GM23338 (cell line): Measurements from ENCODE around the gene KIAA0753. TPM values are rescaled to one million over a fixed set of nuclear protein-coding genes. Genes with fewer than 3 reads are reported as not detected.

Experiments used
- ATAC-seq: fragments of 200-7000 bp; cut with Tn5 transposase; 3 replicates; pipeline ENCODE4 v1.9.1; 2020
- DNase-seq: peaks from one replicate; pipeline ENCODE4 v3.0.0-alpha.2; 2015; ENCODE audit warnings: low spot score
- H2AFZ ChIP-seq: fragments of 200-600 bp; sonication (generic); 2 replicates; pipeline ENCODE4 v1.8.0; 2016; ENCODE audit warnings: antibody characterized with exemption, mild to moderate bottlenecking, moderate library complexity
- H3F3A ChIP-seq: fragments of 200-600 bp; sonication (generic); replicated peaks from 2 replicates; pipeline ENCODE4 v1.8.0; 2017; ENCODE audit warnings: antibody characterized with exemption, mixed run types, low read depth
- H3K27ac ChIP-seq: fragments of 200-600 bp; sonication (generic); 2 replicates; pipeline ENCODE4 v1.6.1; 2016; ENCODE audit warnings: low read depth
- H3K27me3 ChIP-seq: fragments of 200-600 bp; sonication (generic); 2 replicates; pipeline ENCODE4 v1.8.0; 2016; ENCODE audit warnings: mild to moderate bottlenecking, mixed run types, moderate library complexity; ENCODE audit not compliant: insufficient read depth
- H3K36me3 ChIP-seq: fragments of 200-600 bp; sonication (generic); 2 replicates; pipeline ENCODE4 v1.8.0; 2016; ENCODE audit warnings: mild to moderate bottlenecking; ENCODE audit not compliant: insufficient read depth
- H3K4me1 ChIP-seq: fragments of 200-600 bp; sonication (generic); 2 replicates; pipeline ENCODE4 v1.8.0; 2016; ENCODE audit warnings: mild to moderate bottlenecking, moderate library complexity; ENCODE audit not compliant: insufficient read depth
- H3K4me2 ChIP-seq: fragments of 200-600 bp; sonication (generic); 2 replicates; pipeline ENCODE4 v1.7.1; 2017; ENCODE audit warnings: mixed run types
- H3K4me3 ChIP-seq: fragments of 200-600 bp; sonication (generic); 2 replicates; pipeline ENCODE4 v1.6.1; 2016; ENCODE audit warnings: mixed run types
- H3K79me2 ChIP-seq: fragments of 200-600 bp; sonication (generic); replicated peaks from 2 replicates; pipeline ENCODE4 v1.8.0; 2017; ENCODE audit warnings: mild to moderate bottlenecking; ENCODE audit not compliant: insufficient read depth
- H3K9me2 ChIP-seq: fragments of 200-600 bp; sonication (generic); 2 replicates; pipeline ENCODE4 v1.8.0; 2017; ENCODE audit not compliant: insufficient read depth
- H4K20me1 ChIP-seq: fragments of 200-600 bp; sonication (generic); replicated peaks from 2 replicates; pipeline ENCODE4 v1.8.0; 2017; ENCODE audit warnings: mild to moderate bottlenecking; ENCODE audit not compliant: insufficient read depth
- H3K27ac Mint-ChIP-seq: 2 replicates; pipeline ENCODE4 v1.8.0; 2020; ENCODE audit warnings: inconsistent platforms, mild to moderate bottlenecking, moderate library complexity, mixed read lengths
- H3K27me3 Mint-ChIP-seq: 3 replicates; pipeline ENCODE4 v1.8.0; 2022; ENCODE audit warnings: low read depth, mild to moderate bottlenecking, moderate library complexity, mixed read lengths, inconsistent platforms; ENCODE audit not compliant: insufficient read depth, poor library complexity
- H3K36me3 Mint-ChIP-seq: 3 replicates; pipeline ENCODE4 v1.8.0; 2021; ENCODE audit warnings: low read depth, mild to moderate bottlenecking, inconsistent platforms, moderate library complexity, mixed read lengths
- H3K4me1 Mint-ChIP-seq: 3 replicates; pipeline ENCODE4 v1.8.0; 2020; ENCODE audit warnings: mild to moderate bottlenecking, inconsistent platforms, mixed read lengths
- H3K4me3 Mint-ChIP-seq: 3 replicates; pipeline ENCODE4 v1.8.0; 2021; ENCODE audit warnings: moderate library complexity, mild to moderate bottlenecking, inconsistent platforms, mixed read lengths
- H3K9me3 Mint-ChIP-seq: 3 replicates; pipeline ENCODE4 v1.8.0; 2020; ENCODE audit warnings: moderate library complexity, mild to moderate bottlenecking, inconsistent platforms, mixed read lengths
- CREB1 ChIP-seq: fragments of 250-450 bp; sonication (Bioruptor Pico); IDR thresholded peaks from 2 replicates; pipeline ENCODE4 v1.5.0; 2020; ENCODE audit warnings: low read depth, mild to moderate bottlenecking, moderate library complexity
- CTCF ChIP-seq, 2 experiments: fragments of 200-600 bp in 1 of 2; sonication (generic) in 1 of 2; conservative IDR thresholded peaks; 2 replicates each; pipeline versions ENCODE4 v1.5.1 to v1.6.1; 2016 to 2017; ENCODE audit warnings: antibody characterized with exemption in 2 of 2, low read depth in 2 of 2, mild to moderate bottlenecking in 2 of 2, moderate library complexity in 1 of 2
- EZH2 ChIP-seq: fragments of 200-600 bp; sonication (generic); IDR thresholded peaks from one replicate; pipeline ENCODE4 v1.8.0; 2017; ENCODE audit warnings: antibody characterized with exemption, mild to moderate bottlenecking, low read depth; ENCODE audit not compliant: unreplicated experiment
- EZH2phosphoT487 ChIP-seq: fragments of 200-600 bp; sonication (generic); IDR thresholded peaks from one replicate; pipeline ENCODE4 v1.8.1; 2018; ENCODE audit warnings: antibody characterized with exemption; ENCODE audit not compliant: unreplicated experiment
- JUNB ChIP-seq: IDR thresholded peaks from one replicate; pipeline ENCODE4 v1.6.1; 2016; ENCODE audit warnings: antibody characterized with exemption; ENCODE audit not compliant: unreplicated experiment
- NANOG ChIP-seq: IDR thresholded peaks from 2 replicates; pipeline ENCODE4 v1.6.1; 2016; ENCODE audit warnings: antibody characterized with exemption, borderline replicate concordance
- POLR2AphosphoS5 ChIP-seq: IDR thresholded peaks from 2 replicates; pipeline ENCODE4 v1.6.1; 2016; ENCODE audit warnings: antibody characterized with exemption, low read depth
- STAT1 ChIP-seq: IDR thresholded peaks from one replicate; pipeline ENCODE4 v1.6.1; 2016; ENCODE audit warnings: antibody characterized with exemption; ENCODE audit not compliant: unreplicated experiment
- ZNF114 ChIP-seq: fragments of 250-450 bp; sonication (Bioruptor Pico); IDR thresholded peaks from 2 replicates; pipeline ENCODE4 v1.5.0; 2020; ENCODE audit warnings: mild to moderate bottlenecking, moderate library complexity
- polyA plus RNA-seq: library from polyadenylated mRNA; unstranded; fragments of >200 nt; fragmentation: Nextera tagmentation; extraction: Ambion mirVana; gene quantifications from 2 replicates; pipeline ENCODE4 v1.2.1, GENCODE V29; 2016
- total RNA-seq: library from RNA; depleted of rRNA; stranded (reverse); fragments of >200 nt; shearing (Covaris generic); gene quantifications from 2 replicates; pipeline ENCODE4 v1.2.3, GENCODE V29; 2014
- TF ChIP-seq, protein P1 (sequence below): IDR thresholded peaks from one replicate; pipeline ENCODE4 v1.6.1; 2018; ENCODE audit warnings: antibody characterized with exemption; ENCODE audit not compliant: unreplicated experiment
- TF ChIP-seq, protein P2 (sequence below): IDR thresholded peaks from 2 replicates; pipeline ENCODE4 v1.6.1; 2016; ENCODE audit warnings: antibody characterized with exemption

KIAA0753 gene
- total and polyA plus RNA-seq, 2 experiments from 2014 or later = 6.0 to 27.8 TPM

DNA sequence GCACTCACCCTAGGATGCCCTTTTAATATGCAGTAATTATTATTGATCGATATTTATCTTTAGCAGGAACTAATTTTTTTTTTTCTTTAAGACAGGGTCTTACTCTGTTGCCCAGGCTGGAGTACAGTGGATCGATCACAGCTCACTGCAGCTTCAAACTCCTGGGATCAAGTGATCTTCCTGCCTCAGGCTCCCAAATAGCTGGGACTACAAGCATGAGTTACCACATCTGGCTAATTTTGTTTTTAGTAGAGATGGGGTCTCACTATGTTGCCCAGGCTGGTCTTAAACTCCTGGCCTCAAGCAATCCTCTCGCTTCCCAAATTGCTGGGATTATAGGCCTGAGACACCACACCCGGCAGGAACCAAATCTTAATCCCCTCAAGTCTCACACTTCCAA is 29.3 kb downstream of the KIAA0753 start:
- H3K36me3 ChIP-seq = peaks cover 35% of the 10 kb centered on the region
- DNase-seq (no peak), ATAC-seq (no peak)
- no peak overlapping the region for H3K4me2 ChIP-seq
- Mint-ChIP-seq H3K36me3 (peaks cover 38% of the 10 kb centered on the region), H3K27me3 (peaks cover 2% of the 10 kb centered on the region), H3K9me3 (no peaks in the 10 kb centered on the region), H3K4me3 (no peak overlapping the region), H3K27ac (no peak overlapping the region), H3K4me1 (no peaks in the 10 kb centered on the region)
- no peaks in the 10 kb centered on the region for H3K9me2 ChIP-seq
- no peaks in the 10 kb centered on the region for H3F3A ChIP-seq
- H3K79me2 ChIP-seq = no peaks in the 10 kb centered on the region
- no peak overlapping the region for H3K27ac ChIP-seq
- H3K27me3 ChIP-seq = no peaks in the 10 kb centered on the region
- H3K4me3 ChIP-seq = no peak overlapping the region
- no peak overlapping the region for H2AFZ ChIP-seq
- no peaks in the 10 kb centered on the region for H3K4me1 ChIP-seq
- TF ChIP-seq ZNF114 = no peak
- TF ChIP-seq, protein P1, sequence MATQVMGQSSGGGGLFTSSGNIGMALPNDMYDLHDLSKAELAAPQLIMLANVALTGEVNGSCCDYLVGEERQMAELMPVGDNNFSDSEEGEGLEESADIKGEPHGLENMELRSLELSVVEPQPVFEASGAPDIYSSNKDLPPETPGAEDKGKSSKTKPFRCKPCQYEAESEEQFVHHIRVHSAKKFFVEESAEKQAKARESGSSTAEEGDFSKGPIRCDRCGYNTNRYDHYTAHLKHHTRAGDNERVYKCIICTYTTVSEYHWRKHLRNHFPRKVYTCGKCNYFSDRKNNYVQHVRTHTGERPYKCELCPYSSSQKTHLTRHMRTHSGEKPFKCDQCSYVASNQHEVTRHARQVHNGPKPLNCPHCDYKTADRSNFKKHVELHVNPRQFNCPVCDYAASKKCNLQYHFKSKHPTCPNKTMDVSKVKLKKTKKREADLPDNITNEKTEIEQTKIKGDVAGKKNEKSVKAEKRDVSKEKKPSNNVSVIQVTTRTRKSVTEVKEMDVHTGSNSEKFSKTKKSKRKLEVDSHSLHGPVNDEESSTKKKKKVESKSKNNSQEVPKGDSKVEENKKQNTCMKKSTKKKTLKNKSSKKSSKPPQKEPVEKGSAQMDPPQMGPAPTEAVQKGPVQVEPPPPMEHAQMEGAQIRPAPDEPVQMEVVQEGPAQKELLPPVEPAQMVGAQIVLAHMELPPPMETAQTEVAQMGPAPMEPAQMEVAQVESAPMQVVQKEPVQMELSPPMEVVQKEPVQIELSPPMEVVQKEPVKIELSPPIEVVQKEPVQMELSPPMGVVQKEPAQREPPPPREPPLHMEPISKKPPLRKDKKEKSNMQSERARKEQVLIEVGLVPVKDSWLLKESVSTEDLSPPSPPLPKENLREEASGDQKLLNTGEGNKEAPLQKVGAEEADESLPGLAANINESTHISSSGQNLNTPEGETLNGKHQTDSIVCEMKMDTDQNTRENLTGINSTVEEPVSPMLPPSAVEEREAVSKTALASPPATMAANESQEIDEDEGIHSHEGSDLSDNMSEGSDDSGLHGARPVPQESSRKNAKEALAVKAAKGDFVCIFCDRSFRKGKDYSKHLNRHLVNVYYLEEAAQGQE = no peak
- no peak for TF ChIP-seq STAT1
- no peak for TF ChIP-seq CTCF (conservative IDR thresholded peaks at IDR 0.05; ENCODE audit: low read depth in 2 of 2)
- TF ChIP-seq POLR2AphosphoS5 = no peak
- no peak for TF ChIP-seq NANOG
- TF ChIP-seq CREB1 = no peak
- no peaks in the 10 kb centered on the region; the same call in 1 of the 2 replicates for H4K20me1 ChIP-seq

- peaks cover 47% of the 10 kb centered on the region for H3K36me3 Mint-ChIP-seq
- no peak overlapping the region for H3K4me2 ChIP-seq
- TF ChIP-seq EZH2phosphoT487 = no peak
- TF ChIP-seq JUNB = no peak
- no peak for TF ChIP-seq ZNF114
- TF ChIP-seq, protein P2, sequence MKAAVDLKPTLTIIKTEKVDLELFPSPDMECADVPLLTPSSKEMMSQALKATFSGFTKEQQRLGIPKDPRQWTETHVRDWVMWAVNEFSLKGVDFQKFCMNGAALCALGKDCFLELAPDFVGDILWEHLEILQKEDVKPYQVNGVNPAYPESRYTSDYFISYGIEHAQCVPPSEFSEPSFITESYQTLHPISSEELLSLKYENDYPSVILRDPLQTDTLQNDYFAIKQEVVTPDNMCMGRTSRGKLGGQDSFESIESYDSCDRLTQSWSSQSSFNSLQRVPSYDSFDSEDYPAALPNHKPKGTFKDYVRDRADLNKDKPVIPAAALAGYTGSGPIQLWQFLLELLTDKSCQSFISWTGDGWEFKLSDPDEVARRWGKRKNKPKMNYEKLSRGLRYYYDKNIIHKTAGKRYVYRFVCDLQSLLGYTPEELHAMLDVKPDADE = no peak
- TF ChIP-seq NANOG = no peak
- no peak for TF ChIP-seq EZH2
Observed at GRCh38 chr17:6610011-6610410, 30.5 kb downstream of the KIAA0753 start.

More at GRCh38 chr17:6610011-6610410, 30.5 kb downstream of the KIAA0753 start:
- peaks cover 32% of the 10 kb centered on the region for H3K36me3 ChIP-seq
- H3K27ac Mint-ChIP-seq = no peak overlapping the region
- H3K4me3 ChIP-seq = no peak overlapping the region
- H4K20me1 ChIP-seq = peaks cover 7% of the 10 kb centered on the region
- no peaks in the 10 kb centered on the region for H3K79me2 ChIP-seq
- no peak overlapping the region for H3K27ac ChIP-seq
- H2AFZ ChIP-seq = no peak overlapping the region
- DNase-seq (no peak), ATAC-seq (no peak)
- no peaks in the 10 kb centered on the region for H3K27me3 ChIP-seq
- no peaks in the 10 kb centered on the region for H3K9me3 Mint-ChIP-seq
- H3K27me3 Mint-ChIP-seq = no peaks in the 10 kb centered on the region
- no peaks in the 10 kb centered on the region for H3K4me1 Mint-ChIP-seq
- no peaks in the 10 kb centered on the region for H3F3A ChIP-seq
- no peaks in the 10 kb centered on the region for H3K4me1 ChIP-seq
- H3K9me2 ChIP-seq = no peaks in the 10 kb centered on the region
- no peak overlapping the region for H3K4me3 Mint-ChIP-seq
